ENCODE data around the gene ERBB2.
"Not testable (repeated sequence)": the region's sequence is repeated elsewhere in the genome, so short reads cannot be mapped to it uniquely, and the experiment has no call there.

DNA sequence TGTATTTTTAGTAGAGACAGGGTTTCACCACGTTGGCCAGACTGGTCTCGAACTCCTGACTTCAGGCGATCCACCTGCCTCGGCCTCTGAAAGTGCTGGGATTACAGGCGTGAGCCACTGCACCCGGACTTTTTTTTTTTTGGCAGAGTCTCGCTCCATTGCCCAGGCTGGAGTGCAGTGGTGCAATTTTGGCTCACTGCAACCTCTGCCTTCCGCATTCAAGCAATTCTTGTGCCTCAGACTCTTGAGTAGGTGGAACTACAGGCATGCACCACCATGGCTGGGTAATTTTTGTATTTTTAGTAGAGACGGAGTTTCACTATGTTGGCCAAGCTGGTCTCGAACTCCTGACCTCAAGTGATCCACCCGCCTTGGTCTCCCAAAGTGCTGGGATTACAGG is 11.2 kb downstream of the ERBB2 start:
- TF ChIP-seq, protein P1, sequence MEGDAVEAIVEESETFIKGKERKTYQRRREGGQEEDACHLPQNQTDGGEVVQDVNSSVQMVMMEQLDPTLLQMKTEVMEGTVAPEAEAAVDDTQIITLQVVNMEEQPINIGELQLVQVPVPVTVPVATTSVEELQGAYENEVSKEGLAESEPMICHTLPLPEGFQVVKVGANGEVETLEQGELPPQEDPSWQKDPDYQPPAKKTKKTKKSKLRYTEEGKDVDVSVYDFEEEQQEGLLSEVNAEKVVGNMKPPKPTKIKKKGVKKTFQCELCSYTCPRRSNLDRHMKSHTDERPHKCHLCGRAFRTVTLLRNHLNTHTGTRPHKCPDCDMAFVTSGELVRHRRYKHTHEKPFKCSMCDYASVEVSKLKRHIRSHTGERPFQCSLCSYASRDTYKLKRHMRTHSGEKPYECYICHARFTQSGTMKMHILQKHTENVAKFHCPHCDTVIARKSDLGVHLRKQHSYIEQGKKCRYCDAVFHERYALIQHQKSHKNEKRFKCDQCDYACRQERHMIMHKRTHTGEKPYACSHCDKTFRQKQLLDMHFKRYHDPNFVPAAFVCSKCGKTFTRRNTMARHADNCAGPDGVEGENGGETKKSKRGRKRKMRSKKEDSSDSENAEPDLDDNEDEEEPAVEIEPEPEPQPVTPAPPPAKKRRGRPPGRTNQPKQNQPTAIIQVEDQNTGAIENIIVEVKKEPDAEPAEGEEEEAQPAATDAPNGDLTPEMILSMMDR (IDR thresholded peaks at IDR 0.05), result not testable (repeated sequence)
- TF ChIP-seq POLR2AphosphoS5, POLR2A, EP300 (IDR thresholded peaks at IDR 0.05): not testable (repeated sequence)

Data from suprapubic skin (tissue), 4 donors.